IMR-90 (cell line): ENCODE results near the gene RAB41. TPM values are rescaled to one million over a fixed set of nuclear protein-coding genes. Genes with fewer than 3 reads are reported as not detected.
A peak's percentile ranks its signal among the peaks of the same experiment; 100 is the strongest.

Experiments used
- ATAC-seq: fragments of 200-7000 bp; cut with Tn5 transposase; 2 replicates; pipeline ENCODE4 v1.9.1; 2020; ENCODE audit warnings: low read depth, mild to moderate bottlenecking, moderate library complexity
- BruUV-seq: library from RNA; stranded (reverse); fragments of 400-500 nt; replicated peaks from 2 replicates; lab custom pipeline; 2021; lab: Mats Ljungman, UMichigan
- CTCF ChIA-PET: fragments of 300-600 bp; formaldehyde crosslinking; extraction: SDS; loops from one replicate; lab custom pipeline; 2021; ENCODE audit warnings: antibody characterized with exemption; lab: Yijun Ruan, JAX
- POLR2A ChIA-PET: fragments of 300-600 bp; sonication (Branson Sonifier 250); formaldehyde crosslinking; loops from one replicate; lab custom pipeline; 2022; ENCODE audit warnings: antibody characterized with exemption; ENCODE audit not compliant: unreplicated experiment; lab: Charles Lee
- DNase-seq: peaks from one replicate; pipeline ENCODE4 v3.0.0; 2013
- H2AFZ ChIP-seq: replicated peaks from 2 replicates; pipeline ENCODE3; 2013; ENCODE audit warnings: low read length, mild to moderate bottlenecking; ENCODE audit not compliant: poor library complexity
- H2AK5ac ChIP-seq: 2 replicates; pipeline ENCODE4 v1.6.1; 2013; ENCODE audit warnings: low read depth, low read length, inconsistent platforms
- H2AK9ac ChIP-seq: replicated peaks from 2 replicates; pipeline ENCODE3; 2013; ENCODE audit warnings: mild to moderate bottlenecking, low read depth, low read length, moderate library complexity; ENCODE audit not compliant: poor library complexity
- H2BK120ac ChIP-seq: 2 replicates; pipeline ENCODE4 v1.6.1; 2013; ENCODE audit warnings: low read depth, low read length, inconsistent platforms
- H2BK15ac ChIP-seq: 3 replicates; pipeline ENCODE4 v1.6.1; 2013; ENCODE audit warnings: low read depth, low read length, inconsistent platforms
- H2BK20ac ChIP-seq: 2 replicates; pipeline ENCODE4 v1.6.1; 2013; ENCODE audit warnings: low read depth, mild to moderate bottlenecking, inconsistent platforms, low read length, moderate library complexity
- H2BK5ac ChIP-seq: 2 replicates; pipeline ENCODE4 v1.6.1; 2013; ENCODE audit warnings: mild to moderate bottlenecking, low read depth, low read length, inconsistent platforms; ENCODE audit not compliant: poor library complexity, severe bottlenecking
- H3K14ac ChIP-seq: replicated peaks from 2 replicates; pipeline ENCODE4 v1.6.1; 2013; ENCODE audit warnings: low read depth, low read length, inconsistent platforms
- H3K18ac ChIP-seq: 2 replicates; pipeline ENCODE4 v1.6.1; 2013; ENCODE audit warnings: low read depth, low read length, control low read depth
- H3K23ac ChIP-seq: 2 replicates; pipeline ENCODE4 v1.6.1; 2013; ENCODE audit warnings: low read depth, low read length, inconsistent platforms
- H3K27ac ChIP-seq: 2 replicates; pipeline ENCODE4 v1.5.1; 2013; ENCODE audit warnings: mild to moderate bottlenecking, control low read depth, low read length; ENCODE audit not compliant: insufficient read depth
- H3K27me3 ChIP-seq: 2 replicates; pipeline ENCODE4 v1.6.1; 2013; ENCODE audit warnings: low read length; ENCODE audit not compliant: control insufficient read depth, insufficient read depth
- H3K36me3 ChIP-seq: 2 replicates; pipeline ENCODE4 v1.6.1; 2013; ENCODE audit warnings: low read length, mixed read lengths; ENCODE audit not compliant: control insufficient read depth, insufficient read depth
- H3K4ac ChIP-seq: 2 replicates; pipeline ENCODE4 v1.6.1; 2013; ENCODE audit warnings: low read depth, low read length, inconsistent platforms
- H3K4me1 ChIP-seq: 2 replicates; pipeline ENCODE4 v1.6.1; 2013; ENCODE audit warnings: low read length, mixed read lengths; ENCODE audit not compliant: control insufficient read depth, insufficient read depth
- H3K4me2 ChIP-seq: 2 replicates; pipeline ENCODE4 v1.6.1; 2013; ENCODE audit warnings: low read depth, mild to moderate bottlenecking, control low read depth, low read length, moderate library complexity
- H3K4me3 ChIP-seq: 2 replicates; pipeline ENCODE4 v1.5.1; 2013; ENCODE audit warnings: low read depth, mild to moderate bottlenecking, control low read depth, low read length, moderate library complexity; ENCODE audit not compliant: insufficient read depth
- H3K56ac ChIP-seq: 2 replicates; pipeline ENCODE4 v1.6.1; 2013; ENCODE audit warnings: low read length, inconsistent platforms; ENCODE audit not compliant: insufficient read depth; ENCODE audit errors: extremely low read depth
- H3K79me1 ChIP-seq, 2 experiments: 2 replicates each; pipeline ENCODE4 v1.6.1; 2013; ENCODE audit warnings: low read length in 2 of 2, inconsistent platforms in 1 of 2, low read depth in 1 of 2
- H3K9ac ChIP-seq: 2 replicates; pipeline ENCODE4 v1.6.1; 2013; ENCODE audit warnings: low read depth, low read length, control low read depth
- H3K9me1 ChIP-seq: 2 replicates; pipeline ENCODE4 v1.6.1; 2013; ENCODE audit warnings: low read length, inconsistent platforms; ENCODE audit not compliant: insufficient read depth
- H3K9me3 ChIP-seq: 2 replicates; pipeline ENCODE4 v1.6.1; 2013; ENCODE audit warnings: low read length; ENCODE audit not compliant: control insufficient read depth, insufficient read depth
- H4K20me1 ChIP-seq: 2 replicates; pipeline ENCODE4 v1.6.1; 2013; ENCODE audit warnings: low read length, inconsistent platforms; ENCODE audit not compliant: insufficient read depth
- H4K5ac ChIP-seq: 2 replicates; pipeline ENCODE4 v1.6.1; 2013; ENCODE audit warnings: mild to moderate bottlenecking, low read depth, low read length, control low read depth
- H4K8ac ChIP-seq, 2 experiments: 2 replicates each; pipeline ENCODE4 v1.6.1; 2013; ENCODE audit warnings: low read depth in 2 of 2, low read length in 2 of 2, control low read depth in 1 of 2, inconsistent platforms in 1 of 2
- H4K91ac ChIP-seq: 2 replicates; pipeline ENCODE4 v1.6.1; 2013; ENCODE audit warnings: low read depth, low read length, inconsistent platforms; ENCODE audit not compliant: insufficient read depth
- BHLHE40 ChIP-seq: fragments of 150-350 bp; IDR thresholded peaks from 2 replicates; pipeline ENCODE4 v1.6.1; 2016; ENCODE audit warnings: mild to moderate bottlenecking, low read depth, low read length
- CEBPB ChIP-seq: IDR thresholded peaks from 2 replicates; pipeline ENCODE4 v1.6.1; 2012; ENCODE audit warnings: low read depth, low read length, improper control_type of control experiment
- MAFK ChIP-seq: IDR thresholded peaks from 2 replicates; pipeline ENCODE4 v1.6.1; 2012; ENCODE audit warnings: low read depth, low read length, improper control_type of control experiment
- POLR2A ChIP-seq: IDR thresholded peaks from 2 replicates; pipeline ENCODE4 v1.6.1; 2012; ENCODE audit warnings: mild to moderate bottlenecking, low read depth, low read length
- RAD21 ChIP-seq: IDR thresholded peaks from 2 replicates; pipeline ENCODE4 v1.6.1; 2012; ENCODE audit warnings: low read length, improper control_type of control experiment
- RCOR1 ChIP-seq: IDR thresholded peaks from 2 replicates; pipeline ENCODE4 v1.6.1; 2012; ENCODE audit warnings: mild to moderate bottlenecking, low read length, improper control_type of control experiment; ENCODE audit not compliant: insufficient replicate concordance
- SMC3 ChIP-seq: fragments of 150-350 bp; IDR thresholded peaks from 2 replicates; pipeline ENCODE4 v1.6.1; 2016; ENCODE audit warnings: low read depth, mild to moderate bottlenecking, antibody characterized with exemption, low read length, moderate library complexity
- WGBS, 2 experiments: methylation state at CpG; one replicate each; pipeline versions ENCODE4 v1.1.5 to v1.1.7; 2013; ENCODE audit warnings: missing lambda C conversion rate in 2 of 2; ENCODE audit not compliant: insufficient read length in 1 of 2; ENCODE audit errors: extremely low coverage in 2 of 2; 5-methylcytosine and 5-hydroxymethylcytosine counted together
- dilution Hi-C: fragments of 300-500 bp; cut with HindIII; formaldehyde crosslinking; loops from one replicate; pipeline ENCODE4 v1.14.3; 2018; ENCODE audit warnings: low sequenced_read_pairs; ENCODE audit not compliant: unreplicated experiment
- in situ Hi-C: fragments of 300-500 bp; cut with MboI; formaldehyde crosslinking; loops from 3 replicates; pipeline ENCODE4 v1.14.3; 2019; ENCODE audit warnings: low sequenced_read_pairs, inconsistent platforms, mixed read lengths
- intact Hi-C: fragments of 100-400 bp; cut with micrococcal nuclease; formaldehyde crosslinking; loops from 2 replicates; pipeline ENCODE4 v1.10.0; 2022
- polyA plus RNA-seq, 3 experiments: library from polyadenylated mRNA; depleted of rRNA; stranded (reverse); fragments of >200 nt; gene quantifications; 2 replicates each; pipeline ENCODE4 v1.2.3, GENCODE V29; 2012; ENCODE audit warnings: low replicate concordance in 1 of 3
- total RNA-seq: library from RNA; depleted of rRNA; stranded (reverse); fragments of >200 nt; gene quantifications from 2 replicates; pipeline ENCODE4 v1.2.3, GENCODE V29; 2012

Gene RAB41
- total and polyA plus RNA-seq, 2 of the 4 experiments (the other 2 are of a cell fraction): not detected

- no peak overlapping the region for H2AK5ac ChIP-seq
- H3K4me3 ChIP-seq: no peak overlapping the region
- no peak overlapping the region for H3K23ac ChIP-seq
- no peak overlapping the region for H3K9ac ChIP-seq
- WGBS, 2 experiments: no CpG with 5 or more reads among the region's 3 CpGs
- CTCF ChIA-PET: no interaction called here
- H4K8ac ChIP-seq: no peak overlapping the region
- no peak overlapping the region for H2BK5ac ChIP-seq
- no peak overlapping the region for H2BK120ac ChIP-seq
- TF ChIP-seq RAD21 (no peak), POLR2A (no peak), MAFK (no peak), RCOR1 (no peak), SMC3 (no peak), CEBPB (no peak), BHLHE40 (no peak)
- no peaks in the 10 kb centered on the region; the same call in 1 of the 2 replicates for H3K4me1 ChIP-seq
- no peak overlapping the region for H2BK15ac ChIP-seq
- H2BK20ac ChIP-seq: no peak overlapping the region
- H3K36me3 ChIP-seq: no peaks in the 10 kb centered on the region
- no peak overlapping the region for H4K91ac ChIP-seq
- dilution Hi-C loops: no loop called here
- H3K14ac ChIP-seq: no peak overlapping the region
- no peak overlapping the region for H4K5ac ChIP-seq
- POLR2A ChIA-PET: no interaction called here
- BruUV-seq: no TSS peak
- no peak overlapping the region for H3K18ac ChIP-seq
- DNase-seq (peak; percentile 18), ATAC-seq (no peak)
- H2AK9ac ChIP-seq: no peak overlapping the region
- H3K9me3 ChIP-seq: no peaks in the 10 kb centered on the region
- no peak overlapping the region for H3K4me2 ChIP-seq
- no peak overlapping the region for H3K56ac ChIP-seq
- no peak overlapping the region for H2AFZ ChIP-seq
- no peaks in the 10 kb centered on the region for H3K9me1 ChIP-seq
- peaks cover 8% of the 10 kb centered on the region for H3K27me3 ChIP-seq
- in situ Hi-C loops: no loop called here
- no peaks in the 10 kb centered on the region for H3K79me1 ChIP-seq
- no peaks in the 10 kb centered on the region for H4K20me1 ChIP-seq
- no peak overlapping the region for H3K27ac ChIP-seq
- intact Hi-C loops: no loop called here
- no peak overlapping the region for H3K4ac ChIP-seq
Observed at GRCh38 chrX:70253377-70254062, 28.5 kb upstream of the RAB41 start.
